SK-N-MC (cell line): ENCODE data around the gene NPIPB8.

ENCODE experiments used
- EZH2 ChIP-seq: fragments of 200-600 bp; sonication (generic); IDR thresholded peaks from one replicate; pipeline ENCODE4 v1.6.1; 2017; ENCODE audit warnings: antibody characterized with exemption
- FOXP2 ChIP-seq: optimal IDR thresholded peaks from 2 replicates; pipeline ENCODE3; 2011; ENCODE audit warnings: mild to moderate bottlenecking, moderate library complexity; ENCODE audit not compliant: insufficient read depth; ENCODE audit errors: extremely low read length, control extremely low read depth
- POLR2AphosphoS5 ChIP-seq: IDR thresholded peaks from 2 replicates; pipeline ENCODE4 v1.6.1; 2012; ENCODE audit warnings: mild to moderate bottlenecking, low read depth, low read length, borderline replicate concordance

DNA sequence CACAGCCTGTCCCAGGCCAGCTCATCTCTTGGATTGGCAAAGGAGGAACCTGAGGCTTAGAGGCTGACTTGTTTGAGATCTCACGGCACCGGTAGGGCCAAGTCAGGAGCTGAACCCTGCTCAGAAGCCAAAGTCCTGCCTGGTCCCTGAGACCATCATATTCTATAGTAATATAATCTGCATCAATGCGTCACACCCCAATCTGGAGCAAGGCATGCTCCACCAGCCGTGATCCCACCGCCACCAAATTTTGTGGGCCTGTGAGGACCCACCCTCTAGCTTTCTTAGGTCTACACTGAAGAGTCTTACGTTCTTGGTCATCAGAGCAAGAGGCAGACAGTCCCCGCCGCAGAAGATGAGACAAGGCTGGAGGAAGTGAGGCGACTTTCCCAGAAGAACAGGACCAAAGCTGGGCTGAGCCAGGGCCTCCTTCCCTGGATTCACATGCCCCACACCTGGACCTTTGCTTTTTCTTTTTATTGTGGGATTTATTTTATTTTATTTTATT, 30.7 kb upstream of the NPIPB8 start:
- TF ChIP-seq EZH2 = no peak
- TF ChIP-seq POLR2AphosphoS5 = no peak
- no peak for TF ChIP-seq FOXP2
